BJ (cell line): ENCODE data around the gene AAGAB. TPM values are rescaled to one million over a fixed set of nuclear protein-coding genes. Genes with fewer than 3 reads are reported as not detected.
"Not testable (repeated sequence)": the region's sequence is repeated elsewhere in the genome, so short reads cannot be mapped to it uniquely, and the experiment has no call there.

Source experiments
- CTCF ChIA-PET: fragments of 350-600 bp; formaldehyde crosslinking; extraction: SDS; loops from one replicate; lab custom pipeline; 2021; ENCODE audit warnings: antibody characterized with exemption, inconsistent platforms; lab: Yijun Ruan, JAX
- POLR2A ChIA-PET: fragments of 300-600 bp; sonication (Branson Sonifier 250); formaldehyde crosslinking; extraction: SDS; loops from one replicate; lab custom pipeline; 2021; ENCODE audit warnings: antibody characterized with exemption; lab: Charles Lee
- DNase-seq: peaks from one replicate; pipeline ENCODE4 v3.0.0-alpha.2; 2011; ENCODE audit warnings: low read depth
- H3K27me3 ChIP-seq: 2 replicates; pipeline ENCODE4 v1.6.0; 2011; ENCODE audit warnings: low read length; ENCODE audit not compliant: control insufficient read depth, insufficient read depth
- H3K36me3 ChIP-seq: 2 replicates; pipeline ENCODE4 v1.5.1; 2011; ENCODE audit warnings: low read length; ENCODE audit not compliant: control insufficient read depth, insufficient read depth
- H3K4me3 ChIP-seq: 2 replicates; pipeline ENCODE4 v1.5.1; 2011; ENCODE audit warnings: low read depth, mild to moderate bottlenecking, control low read depth, low read length
- CTCF ChIP-seq: IDR thresholded peaks from 2 replicates; pipeline ENCODE4 v1.5.1; 2011; ENCODE audit warnings: low read depth, mild to moderate bottlenecking, control low read depth, inconsistent platforms, low read length, moderate library complexity; ENCODE audit not compliant: insufficient read depth
- polyA plus RNA-seq: library from polyadenylated mRNA; depleted of rRNA; stranded (reverse); fragments of >200 nt; gene quantifications from 2 replicates; pipeline ENCODE4 v1.2.3, GENCODE V29; 2011

AAGAB gene
- polyA plus RNA-seq, 1 experiment: 28.4 TPM

DNA sequence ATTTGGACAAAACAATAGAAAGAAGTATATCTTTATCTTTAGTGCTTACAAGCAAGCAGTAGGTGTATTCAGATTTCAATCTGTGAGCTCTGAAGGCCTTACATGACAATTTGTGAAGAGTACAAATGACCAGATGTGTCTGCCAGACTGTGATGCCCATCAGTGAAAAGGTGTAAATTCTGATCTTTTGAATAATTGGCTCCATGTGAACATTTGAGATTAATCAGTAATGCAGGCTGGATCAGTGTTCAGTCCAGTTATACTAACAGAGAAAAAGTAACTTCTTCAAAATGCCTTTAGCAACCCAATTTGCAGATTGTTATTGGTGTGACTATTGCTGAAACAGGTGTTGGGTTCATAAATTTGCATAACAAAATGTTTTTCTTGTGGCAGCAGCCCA is 5.3 kb upstream of the AAGAB start:
- POLR2A ChIA-PET: no interaction called here
- CTCF ChIA-PET: no interaction called here
- no peak for TF ChIP-seq CTCF

GRCh38 chr15:67259379-67259778 is 4.9 kb upstream of the AAGAB start:
- CTCF ChIA-PET: no interaction called here
- no peak for TF ChIP-seq CTCF
- POLR2A ChIA-PET: no interaction called here
- no peak overlapping the region for H3K4me3 ChIP-seq
- no peaks in the 10 kb centered on the region for H3K27me3 ChIP-seq
- H3K36me3 ChIP-seq: no peaks in the 10 kb centered on the region
- DNase-seq: no peak

More for the DNA sequence above, 5.3 kb upstream of the AAGAB start:
- no peak for DNase-seq
- Histone ChIP-seq H3K4me3 (no peak overlapping the region), H3K27me3 (no peaks in the 10 kb centered on the region), H3K36me3 (no peaks in the 10 kb centered on the region)

DNA sequence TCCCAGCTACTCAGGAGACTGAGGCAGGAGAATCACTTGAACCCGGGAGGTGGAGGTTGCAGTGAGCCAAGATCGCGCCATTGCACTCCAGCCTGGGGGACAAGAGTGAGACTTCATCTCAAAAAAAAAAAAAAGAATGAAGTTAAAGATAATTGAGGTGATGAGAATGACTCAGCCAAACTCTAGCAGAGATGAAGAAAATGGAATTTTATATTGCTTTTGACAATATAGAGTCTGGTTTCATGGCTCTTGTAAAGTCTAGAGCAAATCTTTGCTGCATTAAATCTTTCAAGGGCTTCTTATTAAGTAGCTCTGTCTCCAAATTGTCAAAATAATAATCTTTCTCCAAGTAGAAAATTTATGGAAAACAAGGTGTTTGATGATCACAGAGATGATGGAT is 4.0 kb upstream of the AAGAB start:
- POLR2A ChIA-PET, CTCF ChIA-PET, DNase-seq, H3K4me3 ChIP-seq, H3K36me3 ChIP-seq, H3K27me3 ChIP-seq: not testable (repeated sequence)

DNA sequence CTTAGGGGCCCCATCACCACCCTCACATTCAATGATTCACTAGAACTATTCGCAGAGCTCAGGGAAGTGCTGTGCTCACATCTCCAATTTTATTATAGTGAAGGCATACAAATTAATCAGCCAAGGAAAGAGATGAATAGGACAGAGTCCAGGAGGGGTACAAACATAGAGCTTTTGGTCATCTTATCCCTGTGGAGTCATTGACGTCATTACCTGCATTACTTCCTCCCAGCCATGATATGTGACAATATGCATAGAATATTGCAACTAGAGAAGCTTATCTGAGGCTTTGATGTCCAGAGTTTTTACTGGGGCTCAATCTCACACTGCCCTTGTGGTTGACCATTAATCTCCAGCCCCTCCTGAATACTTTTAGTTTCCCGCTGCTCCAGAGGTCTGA is 1.6 kb upstream of the AAGAB start:
- CTCF ChIA-PET: interaction anchor here (1.0 to 1.1 kb wide), 2 partner anchors 32 to 192 kb away, joined by 3 read pairs; no protein-coding TSS in a partner anchor

DNA sequence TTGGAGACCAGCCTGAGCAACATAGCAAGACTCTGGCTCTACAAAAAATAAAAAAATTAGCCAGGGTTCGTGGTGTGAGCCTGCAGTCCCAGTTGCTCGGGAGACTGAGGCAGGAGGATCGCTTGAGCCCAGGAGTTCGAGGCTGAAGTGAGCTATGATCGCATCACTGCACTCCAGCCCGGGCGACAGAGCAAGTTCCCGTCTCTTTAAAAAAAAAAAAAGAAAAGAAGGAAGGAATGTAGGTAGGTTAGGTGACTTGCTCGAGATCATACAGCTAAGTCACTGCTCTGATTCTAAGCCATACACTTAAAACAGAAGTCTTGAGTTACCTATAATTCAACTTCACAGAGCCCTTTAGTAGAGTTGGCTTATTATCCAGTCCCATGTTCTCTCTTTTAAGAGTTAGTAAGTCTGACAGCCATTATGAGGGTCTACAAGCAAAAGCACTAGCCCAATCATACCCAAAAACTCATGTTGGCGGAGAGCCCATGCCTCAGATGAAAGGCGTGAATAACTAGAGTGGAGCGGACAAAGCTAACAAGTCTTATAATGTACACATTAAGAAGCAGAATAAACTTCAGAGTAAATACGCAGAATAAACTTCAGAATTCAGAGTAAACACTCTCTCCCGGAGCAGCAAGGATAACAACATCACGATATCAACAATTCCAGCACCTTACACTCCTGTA is 768 bp downstream of the AAGAB start:
- no peak for DNase-seq
- ChIA-PET POLR2A (interaction anchor here (0.6 kb wide), 1 partner anchor 157 kb away, joined by 3 read pairs; no protein-coding TSS in a partner anchor), CTCF (interaction anchor here (0.5 to 0.9 kb wide), 2 partner anchors 9 to 165 kb away, joined by 3 read pairs; no protein-coding TSS in a partner anchor)
- no peak for TF ChIP-seq CTCF
- Histone ChIP-seq H3K4me3 (peak overlapping the region; percentile 99), H3K36me3 (no peaks in the 10 kb centered on the region), H3K27me3 (no peaks in the 10 kb centered on the region)

More for the DNA sequence above, 1.6 kb upstream of the AAGAB start:
- no peak for TF ChIP-seq CTCF
- Histone ChIP-seq H3K36me3 (no peaks in the 10 kb centered on the region), H3K27me3 (no peaks in the 10 kb centered on the region), H3K4me3 (no peak overlapping the region)
- no peak for DNase-seq
- POLR2A ChIA-PET: no interaction called here
